GM19023 (cell line): ENCODE measurements around the gene EED.

Experiments
- ATAC-seq: cut with Tn5 transposase; IDR thresholded peaks from one replicate; pipeline ENCODE4 v1.9.1; 2021; ENCODE audit warnings: mild to moderate bottlenecking, moderate library complexity; ENCODE audit not compliant: unreplicated experiment

The EED gene, protein sequence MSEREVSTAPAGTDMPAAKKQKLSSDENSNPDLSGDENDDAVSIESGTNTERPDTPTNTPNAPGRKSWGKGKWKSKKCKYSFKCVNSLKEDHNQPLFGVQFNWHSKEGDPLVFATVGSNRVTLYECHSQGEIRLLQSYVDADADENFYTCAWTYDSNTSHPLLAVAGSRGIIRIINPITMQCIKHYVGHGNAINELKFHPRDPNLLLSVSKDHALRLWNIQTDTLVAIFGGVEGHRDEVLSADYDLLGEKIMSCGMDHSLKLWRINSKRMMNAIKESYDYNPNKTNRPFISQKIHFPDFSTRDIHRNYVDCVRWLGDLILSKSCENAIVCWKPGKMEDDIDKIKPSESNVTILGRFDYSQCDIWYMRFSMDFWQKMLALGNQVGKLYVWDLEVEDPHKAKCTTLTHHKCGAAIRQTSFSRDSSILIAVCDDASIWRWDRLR

DNA sequence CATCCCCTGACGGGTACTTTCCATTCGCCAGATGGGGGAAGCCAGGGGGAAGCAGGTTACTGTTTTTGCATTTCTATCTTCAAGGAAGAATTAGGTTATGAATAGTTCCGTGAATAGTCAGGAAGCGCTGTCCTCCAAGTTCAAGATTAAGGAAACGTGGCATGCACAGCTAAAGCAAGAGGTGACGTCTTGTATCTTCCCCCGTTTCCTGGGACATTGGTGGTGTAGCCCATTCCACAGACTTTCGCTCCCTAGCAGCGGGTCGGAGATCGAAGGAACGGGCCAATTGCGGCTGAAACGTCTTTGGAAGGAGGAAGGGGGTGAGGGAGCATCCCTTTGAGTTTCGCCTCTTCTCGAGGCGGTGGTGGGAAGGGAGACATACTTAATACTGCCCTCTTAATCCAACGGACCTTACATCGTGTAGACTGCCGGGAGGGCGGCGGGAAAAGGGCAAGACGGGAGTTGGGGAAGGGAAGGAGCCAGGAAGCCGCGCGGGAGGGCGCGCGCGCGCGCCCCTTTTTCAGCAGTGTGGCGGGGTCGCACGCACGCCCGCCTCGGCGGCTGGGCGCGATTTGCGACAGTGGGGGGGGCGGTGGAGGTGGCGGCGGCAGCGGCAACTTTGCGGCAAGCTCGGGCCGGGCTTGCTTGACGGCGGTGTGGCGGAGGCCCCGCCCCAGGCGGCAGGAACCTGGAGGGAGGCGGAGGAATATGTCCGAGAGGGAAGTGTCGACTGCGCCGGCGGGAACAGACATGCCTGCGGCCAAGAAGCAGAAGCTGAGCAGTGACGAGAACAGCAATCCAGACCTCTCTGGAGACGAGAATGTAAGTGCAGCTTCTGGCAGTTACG, at the start of gene EED:
Gene EED, plus strand, starts transcription at position 232 of the 847 bp plus-strand sequence. Its CDS starts 477 bp downstream, at position 709.
- ATAC-seq: peak; percentile 68

DNA sequence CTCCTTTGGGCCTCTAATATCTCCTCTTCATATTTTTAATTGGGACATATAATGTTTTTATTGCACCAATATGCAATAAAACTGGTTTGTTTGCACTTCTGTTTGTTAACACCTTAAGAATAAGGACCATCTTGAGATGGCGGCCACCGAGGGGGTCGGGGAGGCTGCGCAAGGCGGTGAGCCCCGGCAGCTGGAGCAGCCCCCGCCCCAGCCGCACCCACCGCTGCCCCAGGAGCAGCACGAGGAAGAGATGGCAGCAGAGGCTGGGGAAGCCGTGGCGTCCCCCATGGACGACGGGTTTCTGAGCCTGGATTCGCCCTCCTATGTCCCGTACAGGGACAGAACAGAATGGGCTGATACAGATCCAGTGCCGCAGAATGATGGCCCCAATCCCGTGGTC, 49.6 kb upstream of the EED start:
- ATAC-seq: no peak

DNA sequence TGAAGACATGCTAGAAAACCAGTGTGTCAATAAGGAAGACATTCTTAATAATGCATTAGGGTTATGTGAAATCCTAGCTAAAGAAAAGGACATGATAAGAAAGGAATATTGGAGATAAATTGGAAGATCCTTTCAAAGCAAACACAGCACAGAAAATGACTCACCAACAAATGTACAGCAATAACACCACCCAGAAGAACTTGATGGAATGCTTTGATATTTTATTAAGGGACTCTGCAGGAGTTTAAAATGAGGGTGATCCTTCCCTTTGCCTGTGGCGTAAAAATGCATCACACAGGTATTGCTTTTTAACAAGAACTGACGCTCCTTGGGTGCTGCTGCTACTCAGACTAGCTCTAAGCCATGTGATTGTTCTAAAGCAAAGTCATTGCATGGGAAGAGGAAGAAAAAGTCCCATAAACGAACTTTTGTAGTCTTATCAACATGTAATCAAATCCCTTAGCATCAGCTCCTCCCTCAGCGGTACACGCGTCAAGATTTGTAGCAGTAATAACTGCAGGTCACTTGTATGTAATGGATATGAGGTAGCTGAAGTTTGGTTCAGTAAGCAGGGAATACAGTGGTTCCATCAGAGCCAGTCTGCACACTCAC, 48.4 kb upstream of the EED start:
- no peak for ATAC-seq

DNA sequence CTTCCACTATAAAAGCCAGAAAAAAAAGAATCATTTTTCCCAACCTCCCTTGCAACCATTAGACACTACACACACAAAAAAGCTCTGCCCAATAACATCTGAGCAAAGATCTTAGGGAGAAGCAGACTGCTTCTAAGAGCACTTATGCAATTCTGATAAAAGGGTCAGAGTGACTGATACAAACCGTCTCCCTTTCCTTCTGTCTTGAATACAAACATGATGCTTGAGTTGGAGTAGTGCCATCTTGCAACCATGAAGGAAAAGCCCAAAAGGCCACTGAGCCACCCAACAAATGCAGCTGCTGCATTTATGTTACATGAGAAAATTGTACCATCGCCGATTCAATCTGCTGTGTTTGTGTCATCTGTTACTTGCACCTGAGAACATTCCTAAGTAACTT, 47.6 kb upstream of the EED start:
- ATAC-seq: no peak

DNA sequence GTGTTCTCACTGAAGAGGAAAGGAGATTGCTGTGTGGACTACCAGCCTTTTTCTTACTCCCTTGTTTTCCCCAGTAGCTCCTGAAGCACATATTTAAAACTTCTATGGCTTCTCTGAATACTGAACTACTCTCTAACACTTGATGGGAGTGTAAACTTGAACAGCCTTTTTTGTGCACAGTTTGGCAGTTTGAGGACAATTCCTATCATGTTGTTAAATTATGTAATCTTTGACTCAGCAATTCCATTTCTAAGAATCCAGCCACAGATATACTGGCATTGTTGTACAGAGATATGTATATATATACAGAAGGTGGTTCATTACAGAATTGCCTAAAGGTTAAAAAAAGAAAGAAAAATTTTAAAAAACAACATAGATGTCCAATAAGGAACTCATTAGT, 47.1 kb upstream of the EED start:
- ATAC-seq: no peak

DNA sequence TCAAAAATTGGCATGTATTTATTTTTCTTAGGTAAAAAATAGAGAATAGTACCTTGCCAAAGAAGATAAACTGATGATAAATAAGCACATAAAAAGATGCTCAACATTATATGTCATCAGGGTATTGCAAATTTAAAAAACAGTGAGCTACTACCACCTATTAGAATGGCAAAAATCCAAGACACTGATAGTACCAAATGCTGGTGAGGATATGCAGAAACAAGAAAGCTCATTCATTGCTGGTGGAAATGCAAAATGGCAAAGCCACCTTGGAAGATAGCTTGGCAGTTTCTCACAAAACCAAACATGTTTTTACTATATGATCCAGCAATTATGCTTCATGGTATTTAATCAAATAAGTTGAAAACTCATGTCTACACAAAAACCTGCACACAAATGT, 46.4 kb upstream of the EED start:
- no peak for ATAC-seq

DNA sequence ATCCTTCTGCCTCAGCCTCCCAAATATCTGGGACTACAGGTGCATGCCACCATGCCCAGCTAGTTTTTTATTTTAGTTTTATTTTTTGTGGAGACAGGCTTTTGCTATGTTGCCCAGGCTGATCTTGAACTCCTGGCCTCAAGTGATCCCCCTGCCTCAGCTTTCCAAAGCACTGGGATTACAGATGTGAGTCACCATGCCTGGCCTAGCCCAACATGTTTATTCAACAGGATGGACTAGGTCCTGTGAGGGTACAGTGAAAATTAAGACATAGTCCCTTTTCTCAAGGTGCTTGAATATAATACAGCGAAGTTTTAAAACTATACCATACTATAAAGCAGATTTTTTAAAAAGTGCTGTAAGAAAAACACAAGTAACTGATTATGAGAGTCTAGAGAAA, 45.2 kb upstream of the EED start:
- ATAC-seq: no peak

DNA sequence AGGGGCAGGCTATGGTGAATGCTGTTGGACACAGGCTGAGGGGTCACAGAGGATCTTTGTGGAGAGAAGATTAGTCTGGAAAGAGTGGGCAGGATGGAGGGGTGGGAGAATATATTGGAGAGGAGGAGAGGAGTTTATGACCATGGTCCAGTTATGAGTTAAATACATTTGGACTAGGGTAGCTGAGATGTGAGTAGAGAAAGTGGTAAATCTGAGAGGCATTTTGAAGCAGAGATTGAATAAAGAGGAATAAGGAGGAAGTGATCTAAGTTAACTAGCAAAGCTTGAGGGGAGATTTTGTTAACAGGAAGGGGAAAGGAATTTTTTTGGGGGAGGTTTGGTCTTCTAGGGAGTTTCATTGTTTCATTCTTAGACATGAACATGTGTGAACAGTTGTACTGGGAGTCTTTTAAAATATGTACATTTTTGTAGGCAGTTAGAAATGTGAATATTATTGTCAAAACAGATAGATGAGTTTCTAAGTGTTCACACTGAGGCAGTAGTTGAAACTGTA, 43.1 kb upstream of the EED start:
- ATAC-seq: no peak

DNA sequence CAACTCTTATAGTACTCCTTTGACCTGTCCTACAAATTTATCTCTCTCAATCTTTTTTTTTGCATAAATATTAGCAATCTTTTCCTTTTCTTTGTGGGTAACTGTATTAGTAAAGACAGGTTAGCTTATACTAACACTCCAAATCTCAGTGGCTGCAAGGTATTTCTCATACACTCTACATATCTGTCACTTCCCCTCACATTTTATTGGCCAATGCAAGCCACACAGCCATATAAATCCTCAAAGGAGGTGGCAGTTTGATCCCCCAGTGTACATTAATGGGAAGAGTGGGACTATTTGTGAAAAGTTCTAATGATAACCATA, 42.6 kb upstream of the EED start:
- no peak for ATAC-seq

DNA sequence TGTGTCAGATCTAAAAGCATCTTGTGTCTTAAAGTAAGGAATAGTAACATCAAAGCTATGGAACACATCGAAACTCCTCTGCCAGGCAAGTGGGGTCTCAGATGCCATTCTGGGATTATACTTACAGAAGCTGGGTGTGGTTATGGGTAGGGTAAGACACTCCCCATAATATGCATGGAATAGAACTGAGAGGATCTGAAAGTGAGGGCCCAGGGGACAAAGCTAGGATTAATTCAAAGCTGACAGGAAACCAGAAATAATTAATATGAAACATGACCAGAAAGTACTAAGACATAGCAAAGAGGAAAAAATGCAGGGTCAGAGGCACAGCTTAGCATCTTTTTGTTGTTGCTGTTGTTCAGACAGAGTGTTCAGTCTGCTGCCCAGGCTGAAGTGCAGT, 40.2 kb upstream of the EED start:
- ATAC-seq: no peak

DNA sequence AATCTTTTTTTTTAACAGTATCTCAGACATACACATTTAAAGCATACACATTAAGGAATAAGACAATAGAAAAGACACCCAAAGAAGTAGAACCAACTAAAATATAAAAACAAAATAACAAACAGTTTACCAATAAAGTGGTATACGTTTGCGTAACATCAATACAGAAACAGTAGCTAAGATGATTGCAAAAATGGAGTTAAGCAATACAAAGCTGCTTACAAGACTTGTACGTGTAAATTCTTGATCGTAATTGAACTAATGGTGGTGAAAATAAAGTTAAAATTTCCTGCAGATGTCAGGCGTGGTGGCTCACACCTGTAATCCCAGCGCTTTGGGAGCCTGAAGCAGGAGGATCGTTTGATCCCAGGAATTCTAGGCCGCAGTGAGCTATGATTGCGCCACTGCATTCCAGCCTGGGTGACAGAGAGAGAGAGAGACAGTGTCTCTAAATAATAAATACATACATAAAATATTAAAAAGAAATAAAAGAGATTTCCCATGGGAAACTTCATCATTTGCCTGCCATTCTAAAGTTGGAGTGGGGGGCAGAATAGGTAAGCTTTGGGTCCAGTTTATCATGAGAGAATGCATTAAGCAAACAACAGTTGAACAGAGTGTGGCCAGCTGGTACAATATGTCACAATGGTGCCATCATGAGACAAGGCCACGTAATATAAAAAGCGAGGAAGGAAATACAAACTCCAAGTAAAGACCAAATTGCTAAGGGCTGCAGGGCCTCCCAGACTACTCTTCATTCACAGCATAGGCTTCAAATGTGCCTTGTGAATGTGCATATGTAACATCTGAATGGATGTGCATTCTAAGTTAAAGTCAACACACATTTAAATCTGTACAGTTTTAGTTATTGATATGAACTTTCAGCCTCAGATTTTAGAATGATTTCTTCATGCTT, 38.9 kb upstream of the EED start:
- no peak for ATAC-seq

DNA sequence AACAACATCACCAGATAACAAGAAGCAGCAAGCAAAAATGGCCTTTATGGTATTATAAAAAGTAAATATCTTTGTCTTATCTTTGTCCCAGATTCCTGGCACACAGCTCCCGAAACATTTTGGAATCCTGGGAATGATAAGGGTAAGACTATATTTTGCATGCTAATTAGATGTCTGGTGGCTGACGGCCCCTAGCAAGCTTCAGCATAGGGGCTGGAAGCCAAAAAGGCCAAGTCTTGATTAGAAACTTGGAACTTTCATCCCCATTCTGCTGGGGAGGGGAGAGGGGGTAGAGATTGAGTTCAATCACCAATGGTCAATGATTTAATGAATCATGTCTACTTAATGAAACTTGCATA, 38.2 kb upstream of the EED start:
- ATAC-seq: no peak

DNA sequence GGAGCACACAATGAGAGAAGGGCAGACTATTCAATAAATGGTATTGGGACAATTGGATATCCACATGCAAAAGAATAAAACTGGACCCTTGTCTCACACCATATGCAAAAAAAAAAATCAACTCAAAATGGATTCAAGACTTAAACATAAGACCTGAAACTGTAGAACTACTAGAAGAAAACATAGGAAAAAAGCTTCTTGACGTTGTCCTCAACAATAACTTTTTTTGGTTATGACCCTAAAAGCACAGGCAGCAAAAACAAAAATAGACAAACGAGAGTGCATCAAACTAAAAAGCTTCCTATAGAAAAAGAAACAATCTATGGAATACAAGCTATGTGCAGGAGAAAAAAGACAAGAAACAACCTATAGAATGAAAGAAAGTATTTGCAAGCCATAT, 37.1 kb upstream of the EED start:
- no peak for ATAC-seq

DNA sequence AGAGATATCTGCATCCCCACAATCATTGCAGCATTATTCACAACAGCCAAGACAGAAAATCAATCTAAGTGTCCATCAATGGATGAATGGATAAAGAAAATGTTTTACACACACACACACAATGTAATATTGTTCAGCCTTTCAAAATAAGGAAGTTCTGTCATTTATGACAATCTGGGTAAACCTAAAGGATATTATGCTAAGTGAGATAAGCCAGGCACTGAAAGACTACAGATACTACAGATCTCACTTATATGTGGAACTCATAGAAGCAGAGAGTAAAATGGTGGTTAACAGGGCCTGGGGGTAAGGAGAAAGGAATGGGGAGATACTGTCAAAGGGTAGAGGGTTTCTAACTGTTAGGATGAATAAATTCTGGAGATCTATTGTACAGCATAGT, 36.0 kb upstream of the EED start:
- ATAC-seq: no peak

DNA sequence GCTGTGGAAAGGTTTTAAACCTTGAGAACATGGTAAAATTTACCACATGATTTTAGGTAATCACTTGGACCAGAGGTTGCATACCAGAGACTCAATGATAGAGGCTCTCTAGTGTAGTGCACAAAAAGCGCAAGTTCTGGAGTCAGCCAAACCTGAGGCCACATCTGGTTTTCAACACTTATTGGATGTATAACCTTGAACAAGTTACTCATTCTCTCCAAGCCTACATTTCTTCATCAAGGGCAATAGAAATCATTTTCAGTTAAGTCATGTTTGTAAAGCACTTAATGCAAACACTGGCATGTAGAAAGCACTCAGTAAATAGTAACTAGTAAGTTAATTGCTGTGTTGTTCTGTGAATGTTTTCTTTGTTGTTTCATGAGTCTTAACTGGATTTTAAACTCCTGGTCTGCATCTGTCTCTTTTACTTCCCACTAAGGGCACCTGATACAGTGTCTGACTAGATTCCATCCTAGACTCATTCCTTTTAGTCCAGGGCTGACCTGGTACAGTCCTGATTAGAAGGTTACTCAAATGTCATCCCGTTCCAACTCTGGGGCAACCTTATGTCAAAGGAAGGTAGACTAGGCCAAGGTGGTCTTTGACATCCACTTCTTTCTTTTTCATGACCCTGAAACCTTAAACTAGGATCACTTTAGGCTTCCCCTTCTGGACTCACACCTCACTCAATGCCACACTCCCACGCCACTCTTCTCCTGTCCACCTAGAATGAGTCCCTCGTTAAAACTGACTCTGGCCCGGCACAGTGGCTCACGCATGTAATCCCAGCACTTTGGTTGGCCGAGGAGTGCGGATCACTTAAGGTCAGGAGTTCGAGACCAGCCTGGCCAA, 34.5 kb upstream of the EED start:
- ATAC-seq: no peak

DNA sequence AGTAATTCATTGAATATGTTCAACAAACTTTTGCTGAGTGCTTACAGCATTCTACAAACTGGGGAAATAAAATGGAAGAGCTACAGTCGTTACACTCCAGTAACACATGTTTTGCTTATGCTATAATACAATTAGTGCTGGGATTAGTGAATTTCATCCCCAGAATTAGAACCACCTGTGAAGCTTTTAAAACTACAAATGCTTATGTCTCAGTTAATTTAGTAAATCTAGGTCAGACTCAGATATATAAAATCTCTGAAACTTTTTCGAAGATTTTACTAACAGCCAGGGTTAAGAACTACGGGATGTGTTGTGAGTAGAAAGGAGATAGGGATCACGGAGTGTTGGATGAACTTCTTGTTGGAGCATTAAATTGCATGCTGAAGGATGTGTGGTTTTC, 33.7 kb upstream of the EED start:
- no peak for ATAC-seq

DNA sequence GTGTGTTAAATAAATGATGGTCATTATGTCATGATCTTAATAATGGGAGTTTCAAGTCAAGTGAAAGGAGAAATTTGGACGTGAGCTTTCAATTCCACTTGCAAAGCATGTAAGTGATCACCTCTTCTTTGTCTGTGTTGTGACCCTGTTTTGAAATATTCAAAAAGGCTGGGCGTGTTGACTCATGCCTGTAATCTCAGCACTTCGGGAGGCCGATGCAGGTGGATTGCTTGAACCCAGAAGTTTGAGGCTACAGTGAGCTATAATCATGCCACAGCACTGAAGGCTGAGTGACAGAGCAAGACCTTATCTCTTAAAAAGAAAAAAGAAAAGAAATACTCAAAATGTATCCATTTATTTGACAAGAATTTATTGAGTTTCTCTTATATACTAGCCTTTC, 32.9 kb upstream of the EED start:
- peak; percentile 56 for ATAC-seq

DNA sequence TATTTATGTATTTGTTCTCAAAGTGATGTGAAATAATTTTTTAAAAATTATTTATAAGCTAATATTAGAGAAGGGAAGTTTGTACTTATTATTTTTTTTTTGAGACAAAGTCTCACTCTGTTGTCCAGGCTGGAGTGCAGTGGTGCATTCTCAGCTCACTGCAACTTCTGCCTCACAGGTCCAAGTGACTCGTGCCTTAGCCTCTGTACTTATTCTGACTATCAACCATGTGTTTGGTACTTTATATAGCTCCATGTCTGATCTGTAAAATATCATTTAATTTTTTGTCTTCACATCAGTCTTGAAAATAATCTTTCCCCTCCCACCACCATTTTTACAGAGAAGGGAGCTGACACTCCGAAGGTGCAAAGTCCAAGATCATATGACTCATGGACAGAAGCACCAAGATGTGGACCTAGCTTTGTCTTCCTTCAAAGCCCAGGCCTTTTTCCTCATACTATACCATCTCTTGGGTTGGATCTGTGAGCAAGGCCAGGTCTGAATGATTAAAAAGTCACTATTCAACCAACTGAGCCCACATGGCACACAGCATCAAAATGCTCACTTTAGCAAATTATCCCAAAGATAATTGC, 32.4 kb upstream of the EED start:
- no peak for ATAC-seq

DNA sequence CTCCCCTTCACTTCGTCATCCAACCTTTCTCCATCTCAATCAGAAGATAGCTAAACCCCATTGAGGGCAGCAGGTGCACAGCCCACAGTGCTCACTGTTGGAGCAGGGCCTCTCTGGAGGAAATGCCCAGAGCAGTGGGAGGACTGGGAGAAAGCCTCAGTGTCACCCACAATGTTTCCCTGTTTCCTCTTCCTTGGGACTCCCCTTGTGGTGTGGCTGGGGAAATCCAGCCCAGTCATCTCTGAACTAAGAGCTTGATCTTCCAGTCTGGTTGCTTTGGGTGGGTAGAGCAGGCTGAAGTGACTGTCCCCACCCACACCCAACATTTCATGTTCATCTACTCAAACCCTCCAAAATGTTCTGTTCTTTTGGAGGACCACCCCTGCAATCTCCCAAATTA, 29.8 kb upstream of the EED start:
- ATAC-seq: peak; percentile 58
